Spleen (tissue), 11 donors: Measurements from ENCODE around the gene MRPL36. TPM values are rescaled to one million over a fixed set of nuclear protein-coding genes. Genes with fewer than 3 reads are reported as not detected.

Experiments used
- DNase-seq: peaks from one replicate; pipeline ENCODE4 v3.0.0-alpha.2; 2020
- H3K27ac ChIP-seq, 8 donors: fragments of 200-600 bp; sonication (generic) in 7 of 8; 1 replicate in 4 of 8; 2 replicates in 4 of 8; pipeline versions ENCODE4 v1.5.0 to v1.8.0; 2016 to 2021; ENCODE audit warnings: inconsistent platforms in 4 of 8, mild to moderate bottlenecking in 4 of 8, moderate library complexity in 1 of 8
- H3K27me3 ChIP-seq, 7 donors: fragments of 200-600 bp; sonication (generic) in 6 of 7; replicated peaks in 1 of 7; 1 replicate in 4 of 7; 2 replicates in 3 of 7; pipeline versions ENCODE4 v1.5.0 to v1.8.0; 2016 to 2021; ENCODE audit warnings: inconsistent platforms in 3 of 7, mild to moderate bottlenecking in 1 of 7
- H3K36me3 ChIP-seq, 6 donors: fragments of 200-600 bp; sonication (generic) in 5 of 6; 1 replicate in 4 of 6; 2 replicates in 2 of 6; pipeline versions ENCODE4 v1.5.0 to v1.8.0; 2016 to 2021; ENCODE audit warnings: inconsistent platforms in 2 of 6
- H3K4me1 ChIP-seq, 6 donors: fragments of 200-600 bp; sonication (generic) in 5 of 6; 1 replicate in 3 of 6; 2 replicates in 3 of 6; pipeline versions ENCODE4 v1.5.0 to v1.8.0; 2016 to 2021; ENCODE audit warnings: inconsistent platforms in 3 of 6
- H3K4me3 ChIP-seq, 8 donors: fragments of 200-600 bp; sonication (generic) in 7 of 8; 1 replicate in 4 of 8; 2 replicates in 4 of 8; pipeline versions ENCODE4 v1.5.0 to v1.8.0; 2016 to 2021; ENCODE audit warnings: inconsistent platforms in 4 of 8, mild to moderate bottlenecking in 4 of 8, moderate library complexity in 2 of 8
- H3K9me3 ChIP-seq, 8 donors: fragments of 200-600 bp; sonication (generic) in 7 of 8; 1 replicate in 4 of 8; 2 replicates in 4 of 8; pipeline versions ENCODE4 v1.5.0 to v1.8.0; 2016 to 2021; ENCODE audit warnings: inconsistent platforms in 4 of 8
- POLR2A ChIP-seq, 3 donors: fragments of 450-650 bp; IDR thresholded peaks; one replicate each; pipeline ENCODE4 v1.5.1; 2017; ENCODE audit warnings: antibody characterized with exemption in 3 of 3, mild to moderate bottlenecking in 1 of 3
- POLR2AphosphoS5 ChIP-seq, 3 donors: sonication (generic); formaldehyde crosslinking; IDR thresholded peaks; one replicate each; pipeline ENCODE4 v1.5.1; 2017; ENCODE audit warnings: antibody characterized with exemption in 3 of 3
- WGBS, 5 donors: extraction: QIAGEN DNeasy Blood & Tissue Kit in 3 of 5; methylation state at CpG; one replicate each; pipeline versions ENCODE4 v1.1.5 to v1.1.7; 2013 to 2018; 5-methylcytosine and 5-hydroxymethylcytosine counted together
- intact Hi-C: fragments of 100-400 bp; cut with DNase I; formaldehyde crosslinking; loops from one replicate; pipeline ENCODE4 v1.15.0; 2023; ENCODE audit warnings: low total_unique reads
- polyA plus RNA-seq, 3 donors: library from polyadenylated mRNA; stranded (reverse); fragments of 200-250 nt; gene quantifications; one replicate each; pipeline ENCODE4 v1.2.1, GENCODE V29; 2013
- total RNA-seq, 7 donors: library from RNA; depleted of rRNA in 3 of 7; stranded (reverse); fragments of >200 nt in 3 of 7; fragmentation: NEBNext Ultra II Directional in 4 of 7; extraction: Animal tissue kit (Norgen Biotek cat#: 25700) in 4 of 7; gene quantifications; one replicate each; pipeline versions ENCODE4 v1.1.0 to v1.2.1, GENCODE V29; 2016 to 2021
- TF ChIP-seq, protein P1 (sequence below), 11 experiments: fragments of 200-600 bp in 7 of 11; fragments of 450-650 bp in 4 of 11; sonication (generic) in 4 of 11; IDR thresholded peaks in 8 of 11; conservative IDR thresholded peaks in 3 of 11; 1 replicate in 7 of 11; 2 replicates in 4 of 11; pipeline versions ENCODE4 v1.4.0 to v1.8.0; 2016 to 2021; ENCODE audit warnings: antibody characterized with exemption in 11 of 11, inconsistent platforms in 4 of 11, mild to moderate bottlenecking in 1 of 11
- donor health status: healthy with polysubstance abuse.
- donor health status: DM: no; HTN: no; CAD: no; lungs with moderate emphysema.
- donor health status: DM: no; HTN: no; CAD: no.
- donor health status: Bipolar disorder and iron deficiency.
- donor health status: healthy.
- donor health status: DM: no; HTN: no; CAD: no.
- donor health status: DM: yes; HTN: yes; CAD: no.

MRPL36 gene
- total and polyA plus RNA-seq, 10 donors = 20.3 to 77.3 (median 35.9) TPM

- TF ChIP-seq POLR2AphosphoS5 (IDR thresholded peaks at IDR 0.05) (no peak), POLR2A (IDR thresholded peaks at IDR 0.05) (no peak)
- TF ChIP-seq, protein P1, sequence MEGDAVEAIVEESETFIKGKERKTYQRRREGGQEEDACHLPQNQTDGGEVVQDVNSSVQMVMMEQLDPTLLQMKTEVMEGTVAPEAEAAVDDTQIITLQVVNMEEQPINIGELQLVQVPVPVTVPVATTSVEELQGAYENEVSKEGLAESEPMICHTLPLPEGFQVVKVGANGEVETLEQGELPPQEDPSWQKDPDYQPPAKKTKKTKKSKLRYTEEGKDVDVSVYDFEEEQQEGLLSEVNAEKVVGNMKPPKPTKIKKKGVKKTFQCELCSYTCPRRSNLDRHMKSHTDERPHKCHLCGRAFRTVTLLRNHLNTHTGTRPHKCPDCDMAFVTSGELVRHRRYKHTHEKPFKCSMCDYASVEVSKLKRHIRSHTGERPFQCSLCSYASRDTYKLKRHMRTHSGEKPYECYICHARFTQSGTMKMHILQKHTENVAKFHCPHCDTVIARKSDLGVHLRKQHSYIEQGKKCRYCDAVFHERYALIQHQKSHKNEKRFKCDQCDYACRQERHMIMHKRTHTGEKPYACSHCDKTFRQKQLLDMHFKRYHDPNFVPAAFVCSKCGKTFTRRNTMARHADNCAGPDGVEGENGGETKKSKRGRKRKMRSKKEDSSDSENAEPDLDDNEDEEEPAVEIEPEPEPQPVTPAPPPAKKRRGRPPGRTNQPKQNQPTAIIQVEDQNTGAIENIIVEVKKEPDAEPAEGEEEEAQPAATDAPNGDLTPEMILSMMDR (IDR thresholded peaks at IDR 0.05 in 8 of 11, conservative IDR thresholded peaks at IDR 0.05 in 3 of 11) = no peak
- peaks cover 0 to 6% (median 0%) of the 10 kb centered on the region in 8 donors for H3K9me3 ChIP-seq
- peaks cover 0 to 24% (median 0%) of the 10 kb centered on the region in 7 donors for H3K27me3 ChIP-seq
- no peak overlapping the region for H3K27ac ChIP-seq
- H3K4me1 ChIP-seq = no peaks in the 10 kb centered on the region
- no peaks in the 10 kb centered on the region for H3K36me3 ChIP-seq
- 80 to 88% (median 83%) methylated on average over 6 of the region's 6 CpGs for WGBS, 5 donors
- H3K4me3 ChIP-seq = no peak overlapping the region
- peak; percentile 41 for DNase-seq
- intact Hi-C loops = loop anchor here (5.0 kb wide), 1 partner anchor 245 kb away; no protein-coding TSS in a partner anchor
These were observed 22.8 kb downstream of the MRPL36 start for GRCh38 chr5:1776831-1777230.

GRCh38 chr5:1772634-1773033, 27.0 kb downstream of the MRPL36 start:
- H3K4me1 ChIP-seq = no peaks in the 10 kb centered on the region
- 19 to 36% (median 28%) methylated on average over 5 of the region's 5 CpGs for WGBS, 5 donors
- peaks cover 0 to 35% (median 0%) of the 10 kb centered on the region in 7 donors for H3K27me3 ChIP-seq
- no peak overlapping the region for H3K4me3 ChIP-seq
- no peaks in the 10 kb centered on the region for H3K36me3 ChIP-seq
- DNase-seq = no peak
- TF ChIP-seq POLR2AphosphoS5 (IDR thresholded peaks at IDR 0.05) (no peak), POLR2A (IDR thresholded peaks at IDR 0.05) (no peak)
- TF ChIP-seq, protein P1 (IDR thresholded peaks at IDR 0.05 in 8 of 11, conservative IDR thresholded peaks at IDR 0.05 in 3 of 11) = no peak
- H3K27ac ChIP-seq = no peak overlapping the region
- intact Hi-C loops = no loop called here
- H3K9me3 ChIP-seq = peaks cover 0 to 6% (median 0%) of the 10 kb centered on the region in 8 donors

DNA sequence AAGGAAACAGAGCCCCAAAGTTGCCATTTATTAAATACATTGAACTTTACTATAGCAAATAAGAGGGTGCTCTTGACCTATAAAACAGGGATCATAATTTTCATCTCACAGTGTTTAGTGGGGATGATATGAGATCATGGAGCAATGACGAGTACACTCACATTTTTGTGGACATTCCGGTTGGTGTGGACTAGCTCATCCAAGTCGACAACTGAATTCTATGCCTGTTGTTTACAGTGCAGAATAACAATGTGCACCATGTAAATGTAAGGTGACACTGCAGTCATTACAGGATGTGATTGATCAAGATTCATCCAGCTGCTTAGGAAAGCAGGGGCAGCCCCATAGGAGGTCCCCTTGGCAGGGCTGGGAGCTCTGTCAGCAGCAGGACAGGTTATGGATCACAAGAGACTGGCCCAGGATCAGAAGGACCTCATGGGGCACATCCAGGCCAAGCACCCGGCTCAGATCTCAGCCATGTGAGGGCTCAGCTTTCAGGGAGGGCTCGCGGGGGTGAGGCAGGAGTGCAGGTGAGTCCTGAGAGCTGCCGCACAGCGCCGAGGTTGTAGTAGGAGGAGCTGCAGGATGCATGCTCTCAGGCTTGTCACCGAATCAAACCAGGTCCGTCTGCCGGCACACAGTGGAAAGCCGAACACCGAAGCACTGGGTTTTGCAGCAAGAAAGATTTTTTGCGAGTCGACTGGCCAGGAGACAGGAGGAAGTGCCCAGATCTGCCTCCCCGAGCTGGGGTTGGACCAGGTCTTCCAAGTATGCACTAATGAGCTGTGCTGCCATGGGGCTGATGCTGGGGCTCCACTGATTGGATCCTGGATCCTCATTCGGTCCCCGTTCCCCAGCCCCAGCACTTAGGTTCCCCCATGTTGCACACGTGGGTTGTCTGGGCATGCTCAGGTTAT, 28.2 kb downstream of the MRPL36 start:
- H3K9me3 ChIP-seq = peaks cover 0 to 6% (median 0%) of the 10 kb centered on the region in 8 donors
- no peaks in the 10 kb centered on the region for H3K4me1 ChIP-seq
- WGBS, 5 donors = 62 to 82% (median 76%) methylated on average over 15 to 20 of the region's 20 CpGs
- H3K27me3 ChIP-seq = peaks cover 0 to 43% (median 3%) of the 10 kb centered on the region in 7 donors
- H3K27ac ChIP-seq = no peak overlapping the region
- intact Hi-C loops = no loop called here
- no peaks in the 10 kb centered on the region for H3K36me3 ChIP-seq
- H3K4me3 ChIP-seq = no peak overlapping the region
- no peak for TF ChIP-seq POLR2AphosphoS5 (IDR thresholded peaks at IDR 0.05)
- TF ChIP-seq, protein P1 (IDR thresholded peaks at IDR 0.05 in 8 of 11, conservative IDR thresholded peaks at IDR 0.05 in 3 of 11) = no peak
- peak; percentile 59 for DNase-seq

DNA sequence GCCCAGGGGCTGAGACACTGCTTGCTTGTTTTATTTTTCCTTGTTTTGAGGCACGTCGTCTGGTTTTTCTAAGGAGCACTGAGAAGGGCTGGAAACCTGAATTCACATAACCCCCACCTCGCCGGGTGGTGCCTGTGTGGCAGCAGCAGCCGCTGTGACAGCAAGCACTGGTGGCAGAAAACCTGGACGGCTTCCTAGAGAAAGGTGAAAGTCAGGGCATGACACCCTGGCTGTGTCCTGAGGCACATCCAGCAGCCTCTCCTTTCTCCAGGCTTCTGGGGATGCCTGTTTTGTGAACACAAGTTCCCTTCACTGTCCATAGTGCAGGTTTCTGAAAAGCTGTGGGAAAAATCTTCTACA, 29.2 kb downstream of the MRPL36 start:
- DNase-seq = peak; percentile 41

More for the DNA sequence above, 29.2 kb downstream of the MRPL36 start:
- TF ChIP-seq POLR2A (IDR thresholded peaks at IDR 0.05) (no peak), POLR2AphosphoS5 (IDR thresholded peaks at IDR 0.05) (no peak)
- TF ChIP-seq, protein P1 (IDR thresholded peaks at IDR 0.05 in 8 of 11, conservative IDR thresholded peaks at IDR 0.05 in 3 of 11) = no peak
- H3K9me3 ChIP-seq = peaks cover 0 to 6% (median 0%) of the 10 kb centered on the region in 8 donors
- intact Hi-C loops = no loop called here
- peaks cover 0 to 53% (median 5%) of the 10 kb centered on the region in 7 donors for H3K27me3 ChIP-seq
- H3K4me1 ChIP-seq = no peaks in the 10 kb centered on the region
- no peaks in the 10 kb centered on the region for H3K36me3 ChIP-seq
- H3K4me3 ChIP-seq = no peak overlapping the region
- no peak overlapping the region for H3K27ac ChIP-seq
- WGBS, 5 donors = 71 to 80% (median 76%) methylated on average over 6 of the region's 6 CpGs
